Measurements from ENCODE around the gene CHN2. TPM values are rescaled to one million over a fixed set of nuclear protein-coding genes. Genes with fewer than 3 reads are reported as not detected.

CHN2 gene
- total and polyA plus RNA-seq, 10 donors = 4.2 to 52.0 (median 28.5) TPM

DNA sequence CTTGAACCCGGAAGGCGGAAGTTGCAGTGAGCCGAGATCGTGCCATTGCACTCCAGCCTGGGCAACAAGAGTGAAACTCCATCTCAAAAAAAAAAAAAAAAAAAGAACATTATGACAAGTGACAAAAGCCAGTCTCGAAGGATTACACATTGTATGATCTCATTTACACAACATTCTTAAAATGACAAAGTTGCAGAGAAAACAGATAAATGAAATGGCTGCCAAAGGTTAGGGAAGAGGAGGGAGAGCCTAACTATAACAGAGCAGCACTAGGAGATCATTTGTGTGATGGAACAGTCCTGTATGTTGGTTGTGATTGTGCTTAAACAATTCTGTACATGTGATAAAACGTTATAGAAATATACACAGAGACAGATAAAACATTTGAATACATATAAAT is 32.0 kb upstream of the CHN2 start:
- Histone ChIP-seq H3K4me1 (no peaks in the 10 kb centered on the region), H3K27me3 (replicated peaks in 1 of 7) (no peaks in the 10 kb centered on the region), H3K9me3 (peaks cover 0 to 13% (median 5%) of the 10 kb centered on the region in 8 donors), H3K4me3 (no peak overlapping the region), H3K36me3 (no peaks in the 10 kb centered on the region), H3K27ac (no peak overlapping the region)
- TF ChIP-seq POLR2A (IDR thresholded peaks at IDR 0.05) (no peak), POLR2AphosphoS5 (IDR thresholded peaks at IDR 0.05) (no peak)
- TF ChIP-seq, protein P1, sequence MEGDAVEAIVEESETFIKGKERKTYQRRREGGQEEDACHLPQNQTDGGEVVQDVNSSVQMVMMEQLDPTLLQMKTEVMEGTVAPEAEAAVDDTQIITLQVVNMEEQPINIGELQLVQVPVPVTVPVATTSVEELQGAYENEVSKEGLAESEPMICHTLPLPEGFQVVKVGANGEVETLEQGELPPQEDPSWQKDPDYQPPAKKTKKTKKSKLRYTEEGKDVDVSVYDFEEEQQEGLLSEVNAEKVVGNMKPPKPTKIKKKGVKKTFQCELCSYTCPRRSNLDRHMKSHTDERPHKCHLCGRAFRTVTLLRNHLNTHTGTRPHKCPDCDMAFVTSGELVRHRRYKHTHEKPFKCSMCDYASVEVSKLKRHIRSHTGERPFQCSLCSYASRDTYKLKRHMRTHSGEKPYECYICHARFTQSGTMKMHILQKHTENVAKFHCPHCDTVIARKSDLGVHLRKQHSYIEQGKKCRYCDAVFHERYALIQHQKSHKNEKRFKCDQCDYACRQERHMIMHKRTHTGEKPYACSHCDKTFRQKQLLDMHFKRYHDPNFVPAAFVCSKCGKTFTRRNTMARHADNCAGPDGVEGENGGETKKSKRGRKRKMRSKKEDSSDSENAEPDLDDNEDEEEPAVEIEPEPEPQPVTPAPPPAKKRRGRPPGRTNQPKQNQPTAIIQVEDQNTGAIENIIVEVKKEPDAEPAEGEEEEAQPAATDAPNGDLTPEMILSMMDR (IDR thresholded peaks at IDR 0.05 in 8 of 11, conservative IDR thresholded peaks at IDR 0.05 in 3 of 11) = no peak
- 76 to 91% (median 89%) methylated on average over 6 of the region's 6 CpGs for WGBS, 5 donors
- no peak for DNase-seq
- intact Hi-C loops (cut with DNase I; ENCODE audit: low total_unique reads) = no loop called here

DNA sequence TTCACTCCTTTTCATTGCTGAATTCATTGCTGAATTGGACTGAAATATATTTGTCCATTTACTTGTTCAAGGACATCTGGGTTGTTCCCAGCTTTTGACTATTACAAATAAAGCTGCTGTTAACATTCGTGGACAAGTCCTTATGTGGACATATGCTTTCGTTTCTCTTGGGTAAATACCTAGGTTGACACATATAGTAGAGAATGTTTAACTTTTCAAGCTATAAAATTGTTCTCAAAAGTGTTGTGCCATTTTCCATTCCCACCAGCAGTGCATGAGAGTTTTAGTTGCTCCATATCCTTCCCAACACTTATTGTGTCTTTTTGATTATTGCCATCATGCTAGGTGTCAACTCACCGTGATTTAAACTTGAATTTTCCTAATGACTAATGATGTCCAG is 30.7 kb upstream of the CHN2 start:
- Histone ChIP-seq H3K4me1 (no peaks in the 10 kb centered on the region), H3K9me3 (peaks cover 0 to 13% (median 5%) of the 10 kb centered on the region in 8 donors), H3K27me3 (replicated peaks in 1 of 7) (no peaks in the 10 kb centered on the region), H3K4me3 (no peak overlapping the region), H3K27ac (no peak overlapping the region), H3K36me3 (no peaks in the 10 kb centered on the region)
- TF ChIP-seq POLR2A (IDR thresholded peaks at IDR 0.05) = no peak
- TF ChIP-seq, protein P1 (IDR thresholded peaks at IDR 0.05 in 8 of 11, conservative IDR thresholded peaks at IDR 0.05 in 3 of 11) = no peak
- no peak for DNase-seq
- intact Hi-C loops (cut with DNase I; ENCODE audit: low total_unique reads) = no loop called here
- 63 to 86% (median 80%) methylated on average over 3 of the region's 3 CpGs for WGBS, 5 donors

DNA sequence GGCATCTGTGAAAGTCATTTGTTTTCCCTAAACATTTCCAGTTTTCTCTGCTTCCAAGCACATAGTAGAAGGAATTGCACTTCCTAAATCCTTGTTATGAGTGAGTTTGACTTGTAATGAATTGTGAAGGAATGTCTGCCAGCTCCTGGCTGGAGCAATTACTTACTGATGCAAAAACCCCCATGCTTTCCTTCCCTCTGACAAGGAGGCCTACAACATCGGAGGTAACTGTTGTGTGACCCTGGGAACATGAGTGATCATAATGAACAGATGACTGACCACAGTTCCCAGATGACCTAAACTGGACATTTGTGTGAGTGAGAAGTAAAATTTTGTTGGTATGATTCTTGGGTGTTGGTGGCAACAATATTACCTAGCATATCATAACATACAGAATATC is 26.9 kb upstream of the CHN2 start:
- 35 to 95% (median 85%) methylated on average over 1 of the region's 1 CpG for WGBS, 5 donors
- Histone ChIP-seq H3K27me3 (replicated peaks in 1 of 7) (no peaks in the 10 kb centered on the region), H3K9me3 (peaks cover 0 to 13% (median 5%) of the 10 kb centered on the region in 8 donors), H3K4me3 (no peak overlapping the region), H3K36me3 (no peaks in the 10 kb centered on the region), H3K4me1 (no peaks in the 10 kb centered on the region), H3K27ac (no peak overlapping the region)
- no peak for DNase-seq
- intact Hi-C loops (cut with DNase I; ENCODE audit: low total_unique reads) = no loop called here
- TF ChIP-seq, protein P1 (IDR thresholded peaks at IDR 0.05 in 8 of 11, conservative IDR thresholded peaks at IDR 0.05 in 3 of 11) = no peak
- TF ChIP-seq POLR2AphosphoS5 (IDR thresholded peaks at IDR 0.05) (no peak), POLR2A (IDR thresholded peaks at IDR 0.05) (no peak)

DNA sequence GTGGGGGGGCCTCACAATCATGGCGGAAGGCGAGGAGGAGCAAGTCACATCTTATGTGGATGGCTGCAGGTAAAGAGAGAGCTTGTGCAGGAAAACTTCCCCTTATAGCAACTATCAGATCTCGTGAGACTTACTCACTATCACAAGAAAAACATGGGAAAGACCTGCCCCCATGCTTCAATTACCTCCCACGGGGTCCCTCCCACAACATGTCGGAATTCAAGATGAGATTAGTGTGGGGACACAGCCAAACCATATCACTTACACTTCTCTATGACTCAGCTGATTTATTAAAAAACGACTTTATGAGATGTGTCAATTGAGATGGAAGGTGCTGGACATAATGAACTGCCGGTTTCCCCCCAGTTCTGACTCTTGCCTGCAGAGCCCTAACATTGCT is 23.8 kb upstream of the CHN2 start:
- intact Hi-C loops (cut with DNase I; ENCODE audit: low total_unique reads) = no loop called here

More for the DNA sequence above, 23.8 kb upstream of the CHN2 start:
- no peaks in the 10 kb centered on the region for H3K27me3 ChIP-seq (replicated peaks in 1 of 7)
- WGBS, 5 donors = 82 to 91% (median 84%) methylated on average over 7 of the region's 7 CpGs
- no peak for DNase-seq
- H3K4me3 ChIP-seq = no peak overlapping the region
- TF ChIP-seq, protein P1 (IDR thresholded peaks at IDR 0.05 in 8 of 11, conservative IDR thresholded peaks at IDR 0.05 in 3 of 11) = no peak
- TF ChIP-seq POLR2AphosphoS5 (IDR thresholded peaks at IDR 0.05) (no peak), POLR2A (IDR thresholded peaks at IDR 0.05) (no peak)
- no peak overlapping the region for H3K27ac ChIP-seq
- H3K4me1 ChIP-seq = no peaks in the 10 kb centered on the region
- H3K36me3 ChIP-seq = no peaks in the 10 kb centered on the region
- H3K9me3 ChIP-seq = peaks cover 0 to 4% (median 2%) of the 10 kb centered on the region in 8 donors

Data from spleen (tissue), 11 donors.